ENCODE measurements around the gene TCP11L2. TPM values are rescaled to one million over a fixed set of nuclear protein-coding genes. Genes with fewer than 3 reads are reported as not detected.

The TCP11L2 gene
- polyA plus RNA-seq, 1 donor from 2014 or later: 16.6 TPM

DNA sequence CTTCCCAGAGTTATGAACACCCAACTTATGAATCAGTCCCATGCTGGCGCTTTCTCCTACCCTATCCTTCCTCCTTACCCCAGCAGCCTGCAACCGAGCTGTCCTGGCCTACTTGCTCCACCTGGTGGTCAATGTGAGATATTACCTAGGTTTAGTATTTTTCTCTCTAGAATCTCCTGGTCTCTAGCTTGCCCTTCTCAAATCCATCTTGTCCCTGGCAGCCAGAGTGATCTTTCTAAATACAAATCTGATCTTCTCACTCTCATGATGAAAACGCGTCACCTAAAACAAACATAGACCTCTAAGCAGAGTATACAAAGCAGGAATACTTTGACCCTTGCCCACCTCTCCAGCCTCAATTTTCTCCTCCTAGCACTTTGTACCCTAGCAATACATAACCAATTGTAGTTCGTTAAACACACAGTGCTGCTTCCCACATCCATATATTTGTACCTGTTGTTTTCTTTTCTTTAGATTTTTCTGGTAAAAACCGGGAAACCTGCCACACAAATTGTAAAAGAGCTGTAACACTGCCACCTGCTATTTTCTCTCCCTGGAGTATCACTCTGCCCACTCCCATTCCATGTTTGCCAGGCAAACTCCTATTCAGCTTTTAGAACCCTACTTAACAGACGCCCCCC, 20.0 kb upstream of the TCP11L2 start:
- H3K9me3 ChIP-seq (ENCODE audit: low read length): no peaks in the 10 kb centered on the region
- no peaks in the 10 kb centered on the region for H3K9me2 ChIP-seq (ENCODE audit: insufficient read depth, low read length)
- H3K79me2 ChIP-seq (replicated peaks; ENCODE audit: insufficient read depth, low read length): no peaks in the 10 kb centered on the region
- no peak overlapping the region for H3K4me3 ChIP-seq (ENCODE audit: low read length)
- no peaks in the 10 kb centered on the region for H3K27me3 ChIP-seq (ENCODE audit: insufficient read depth, low read depth, low read length)
- H3F3A ChIP-seq (ENCODE audit: insufficient read depth, low read length, poor library complexity, severe bottlenecking): no peaks in the 10 kb centered on the region
- no peak overlapping the region for H2AFZ ChIP-seq (ENCODE audit: low read depth, low read length)
- TF ChIP-seq EP300 (conservative IDR thresholded peaks at IDR 0.05; ENCODE audit: poor library complexity, severe bottlenecking) (no peak), MXI1 (conservative IDR thresholded peaks at IDR 0.05; ENCODE audit: poor library complexity, severe bottlenecking) (no peak), SMC3 (conservative IDR thresholded peaks at IDR 0.05; ENCODE audit: poor library complexity) (peak; percentile 67), RAD21 (conservative IDR thresholded peaks at IDR 0.05) (peak; percentile 62), POLR2AphosphoS5 (IDR thresholded peaks at IDR 0.05) (no peak)
- TF ChIP-seq, protein P1, sequence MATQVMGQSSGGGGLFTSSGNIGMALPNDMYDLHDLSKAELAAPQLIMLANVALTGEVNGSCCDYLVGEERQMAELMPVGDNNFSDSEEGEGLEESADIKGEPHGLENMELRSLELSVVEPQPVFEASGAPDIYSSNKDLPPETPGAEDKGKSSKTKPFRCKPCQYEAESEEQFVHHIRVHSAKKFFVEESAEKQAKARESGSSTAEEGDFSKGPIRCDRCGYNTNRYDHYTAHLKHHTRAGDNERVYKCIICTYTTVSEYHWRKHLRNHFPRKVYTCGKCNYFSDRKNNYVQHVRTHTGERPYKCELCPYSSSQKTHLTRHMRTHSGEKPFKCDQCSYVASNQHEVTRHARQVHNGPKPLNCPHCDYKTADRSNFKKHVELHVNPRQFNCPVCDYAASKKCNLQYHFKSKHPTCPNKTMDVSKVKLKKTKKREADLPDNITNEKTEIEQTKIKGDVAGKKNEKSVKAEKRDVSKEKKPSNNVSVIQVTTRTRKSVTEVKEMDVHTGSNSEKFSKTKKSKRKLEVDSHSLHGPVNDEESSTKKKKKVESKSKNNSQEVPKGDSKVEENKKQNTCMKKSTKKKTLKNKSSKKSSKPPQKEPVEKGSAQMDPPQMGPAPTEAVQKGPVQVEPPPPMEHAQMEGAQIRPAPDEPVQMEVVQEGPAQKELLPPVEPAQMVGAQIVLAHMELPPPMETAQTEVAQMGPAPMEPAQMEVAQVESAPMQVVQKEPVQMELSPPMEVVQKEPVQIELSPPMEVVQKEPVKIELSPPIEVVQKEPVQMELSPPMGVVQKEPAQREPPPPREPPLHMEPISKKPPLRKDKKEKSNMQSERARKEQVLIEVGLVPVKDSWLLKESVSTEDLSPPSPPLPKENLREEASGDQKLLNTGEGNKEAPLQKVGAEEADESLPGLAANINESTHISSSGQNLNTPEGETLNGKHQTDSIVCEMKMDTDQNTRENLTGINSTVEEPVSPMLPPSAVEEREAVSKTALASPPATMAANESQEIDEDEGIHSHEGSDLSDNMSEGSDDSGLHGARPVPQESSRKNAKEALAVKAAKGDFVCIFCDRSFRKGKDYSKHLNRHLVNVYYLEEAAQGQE (IDR thresholded peaks at IDR 0.05; ENCODE audit: borderline replicate concordance): no peak
- TF ChIP-seq, protein P2, sequence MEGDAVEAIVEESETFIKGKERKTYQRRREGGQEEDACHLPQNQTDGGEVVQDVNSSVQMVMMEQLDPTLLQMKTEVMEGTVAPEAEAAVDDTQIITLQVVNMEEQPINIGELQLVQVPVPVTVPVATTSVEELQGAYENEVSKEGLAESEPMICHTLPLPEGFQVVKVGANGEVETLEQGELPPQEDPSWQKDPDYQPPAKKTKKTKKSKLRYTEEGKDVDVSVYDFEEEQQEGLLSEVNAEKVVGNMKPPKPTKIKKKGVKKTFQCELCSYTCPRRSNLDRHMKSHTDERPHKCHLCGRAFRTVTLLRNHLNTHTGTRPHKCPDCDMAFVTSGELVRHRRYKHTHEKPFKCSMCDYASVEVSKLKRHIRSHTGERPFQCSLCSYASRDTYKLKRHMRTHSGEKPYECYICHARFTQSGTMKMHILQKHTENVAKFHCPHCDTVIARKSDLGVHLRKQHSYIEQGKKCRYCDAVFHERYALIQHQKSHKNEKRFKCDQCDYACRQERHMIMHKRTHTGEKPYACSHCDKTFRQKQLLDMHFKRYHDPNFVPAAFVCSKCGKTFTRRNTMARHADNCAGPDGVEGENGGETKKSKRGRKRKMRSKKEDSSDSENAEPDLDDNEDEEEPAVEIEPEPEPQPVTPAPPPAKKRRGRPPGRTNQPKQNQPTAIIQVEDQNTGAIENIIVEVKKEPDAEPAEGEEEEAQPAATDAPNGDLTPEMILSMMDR (IDR thresholded peaks at IDR 0.05; ENCODE audit: poor library complexity, severe bottlenecking): peak; percentile 66
- H3K27ac ChIP-seq (ENCODE audit: low read length): no peak overlapping the region
- H3K9ac ChIP-seq (ENCODE audit: low read length): no peak overlapping the region
- H3K36me3 ChIP-seq (ENCODE audit: insufficient read depth, low read length): no peaks in the 10 kb centered on the region
- H3K4me2 ChIP-seq (ENCODE audit: low read length): no peak overlapping the region
- no peaks in the 10 kb centered on the region for H4K20me1 ChIP-seq (ENCODE audit: insufficient read depth)

DNA sequence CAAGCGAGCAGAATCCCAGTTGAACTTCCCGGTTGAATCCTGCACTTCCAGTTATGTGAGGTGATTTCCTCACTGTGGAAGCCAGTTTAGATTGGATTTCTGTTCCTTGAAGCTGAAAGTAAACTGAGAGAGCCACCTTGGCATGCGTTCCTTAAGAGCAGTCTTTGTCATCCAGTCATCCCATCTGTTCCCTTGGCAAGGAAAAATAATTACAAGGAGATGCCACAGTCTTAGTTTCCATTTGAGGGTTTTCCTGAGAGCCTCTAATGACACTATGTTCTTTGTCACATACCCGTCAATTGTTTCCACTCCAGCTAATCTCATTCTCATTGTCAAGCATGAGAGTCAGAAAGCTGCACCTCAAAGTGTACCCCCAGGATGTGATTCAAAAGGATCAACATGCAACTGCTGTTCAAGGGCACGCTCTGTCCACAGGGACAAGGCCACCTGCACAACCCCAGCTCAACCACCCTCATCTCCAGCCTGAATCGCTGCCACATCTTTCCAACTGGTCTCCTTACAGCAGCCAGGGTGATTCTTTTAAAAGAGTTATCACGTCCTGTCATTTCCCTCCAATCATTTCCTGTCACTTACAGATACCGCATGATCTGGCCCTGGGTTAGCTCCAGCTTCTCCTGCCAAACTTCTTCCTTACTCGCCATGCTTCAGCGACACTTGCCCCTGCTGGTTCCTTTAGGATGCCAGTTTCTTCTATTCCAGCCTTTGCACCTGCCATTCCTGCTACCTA, 18.0 kb upstream of the TCP11L2 start:
- Histone ChIP-seq H3F3A (ENCODE audit: insufficient read depth, low read length, poor library complexity, severe bottlenecking) (no peaks in the 10 kb centered on the region), H3K79me2 (replicated peaks; ENCODE audit: insufficient read depth, low read length) (no peaks in the 10 kb centered on the region), H3K9me3 (ENCODE audit: low read length) (no peaks in the 10 kb centered on the region)

More for the DNA sequence above, 18.0 kb upstream of the TCP11L2 start:
- peak overlapping the region; percentile 8 for H3K4me3 ChIP-seq (ENCODE audit: low read length)
- H3K27ac ChIP-seq (ENCODE audit: low read length): peak overlapping the region; percentile 60
- H3K27me3 ChIP-seq (ENCODE audit: insufficient read depth, low read depth, low read length): no peaks in the 10 kb centered on the region
- H3K9ac ChIP-seq (ENCODE audit: low read length): peak overlapping the region; percentile 19
- no peaks in the 10 kb centered on the region for H3K9me2 ChIP-seq (ENCODE audit: insufficient read depth, low read length)
- H4K20me1 ChIP-seq (ENCODE audit: insufficient read depth): no peaks in the 10 kb centered on the region
- no peak for TF ChIP-seq POLR2AphosphoS5 (IDR thresholded peaks at IDR 0.05)
- TF ChIP-seq EP300 (conservative IDR thresholded peaks at IDR 0.05; ENCODE audit: poor library complexity, severe bottlenecking): peak; percentile 41
- TF ChIP-seq, protein P1 (IDR thresholded peaks at IDR 0.05; ENCODE audit: borderline replicate concordance): peak; percentile 96
- H2AFZ ChIP-seq (ENCODE audit: low read depth, low read length): peak overlapping the region; percentile 5
- no peaks in the 10 kb centered on the region for H3K36me3 ChIP-seq (ENCODE audit: insufficient read depth, low read length)
- H3K4me2 ChIP-seq (ENCODE audit: low read length): no peak overlapping the region

Data from neural cell (in vitro differentiated cells).